ENCODE measurements around the gene ACHE.
A peak's percentile ranks its signal among the peaks of the same experiment; 100 is the strongest.
"Not testable (repeated sequence)": the region's sequence is repeated elsewhere in the genome, so short reads cannot be mapped to it uniquely, and the experiment has no call there.

The ACHE gene

DNA sequence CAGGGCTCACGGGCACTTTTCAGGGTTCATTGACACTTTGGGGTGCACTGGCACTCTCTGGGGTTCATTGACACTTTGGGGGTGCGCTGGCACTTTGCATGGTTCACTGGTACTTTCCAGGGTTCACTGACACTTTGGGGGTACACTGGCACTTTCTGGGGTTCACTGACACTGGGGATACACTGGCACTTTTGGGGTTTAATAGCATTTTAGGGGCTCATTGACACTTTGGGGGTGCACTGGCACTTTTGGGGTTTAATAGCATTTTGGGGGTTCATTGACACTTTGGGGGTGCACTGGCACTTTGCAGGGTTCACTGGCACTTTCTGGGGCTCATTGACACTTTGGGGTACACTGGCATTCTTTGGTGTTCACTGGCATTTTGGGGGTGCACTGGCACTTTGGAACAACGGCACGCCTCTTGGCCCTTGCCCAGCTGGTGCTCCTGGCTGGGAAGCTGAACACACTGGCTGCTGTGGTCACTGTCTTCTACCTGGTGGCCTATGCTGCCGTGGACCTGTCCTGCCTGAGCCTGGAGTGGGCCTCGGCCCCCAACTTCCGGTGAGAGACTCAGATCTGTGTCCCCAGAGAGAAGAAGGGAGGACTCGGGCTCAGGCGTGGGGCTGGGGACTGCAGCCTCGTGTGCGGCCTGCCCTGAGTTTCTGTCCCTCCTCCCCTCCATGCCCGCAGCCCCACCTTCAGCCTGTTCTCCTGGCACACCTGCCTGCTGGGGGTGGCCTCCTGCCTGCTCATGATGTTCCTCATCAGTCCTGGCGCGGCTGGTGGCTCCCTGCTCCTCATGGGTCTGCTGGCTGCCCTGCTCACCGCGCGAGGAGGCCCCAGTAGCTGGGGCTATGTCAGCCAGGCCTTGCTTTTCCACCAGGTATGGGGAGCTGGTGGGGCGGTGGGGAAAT lies 34.7 kb downstream of the ACHE start:
- no peak for DNase-seq

DNA sequence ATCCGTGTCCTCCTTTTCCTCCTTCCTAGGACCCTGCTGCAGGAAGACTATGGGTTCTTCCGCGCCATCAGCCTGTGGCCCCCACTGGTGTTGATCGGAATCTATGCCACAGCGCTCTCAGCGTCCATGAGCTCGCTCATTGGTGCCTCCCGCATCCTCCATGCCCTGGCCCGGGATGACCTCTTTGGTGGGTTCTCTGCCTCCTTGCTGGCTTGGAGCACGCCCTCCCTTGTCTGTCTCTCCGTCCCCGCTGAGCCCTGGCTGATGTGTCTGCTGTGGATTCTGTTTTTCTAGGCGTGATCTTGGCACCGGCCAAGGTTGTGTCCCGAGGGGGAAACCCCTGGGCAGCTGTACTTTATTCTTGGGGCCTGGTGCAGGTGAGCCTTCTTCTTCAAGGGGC lies 35.8 kb downstream of the ACHE start:
- DNase-seq: no peak

DNA sequence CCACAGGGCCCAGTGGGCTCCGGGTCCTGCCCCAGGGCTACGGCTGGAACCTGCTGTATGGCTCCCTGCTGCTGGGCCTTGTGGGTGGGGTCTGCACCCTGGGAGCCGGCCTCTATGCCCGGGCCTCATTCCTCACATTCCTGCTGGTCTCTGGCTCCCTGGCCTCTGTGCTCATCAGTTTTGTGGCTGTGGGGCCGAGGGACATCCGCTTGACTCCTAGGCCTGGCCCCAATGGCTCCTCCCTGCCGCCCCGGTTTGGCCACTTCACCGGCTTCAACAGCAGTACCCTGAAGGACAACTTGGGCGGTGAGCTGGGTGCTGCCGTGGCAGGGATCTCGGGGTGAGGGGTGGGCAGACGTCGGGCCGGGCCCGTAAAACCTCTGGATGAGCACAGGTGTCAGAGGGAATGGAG lies 38.8 kb downstream of the ACHE start:
- no peak for DNase-seq

DNA sequence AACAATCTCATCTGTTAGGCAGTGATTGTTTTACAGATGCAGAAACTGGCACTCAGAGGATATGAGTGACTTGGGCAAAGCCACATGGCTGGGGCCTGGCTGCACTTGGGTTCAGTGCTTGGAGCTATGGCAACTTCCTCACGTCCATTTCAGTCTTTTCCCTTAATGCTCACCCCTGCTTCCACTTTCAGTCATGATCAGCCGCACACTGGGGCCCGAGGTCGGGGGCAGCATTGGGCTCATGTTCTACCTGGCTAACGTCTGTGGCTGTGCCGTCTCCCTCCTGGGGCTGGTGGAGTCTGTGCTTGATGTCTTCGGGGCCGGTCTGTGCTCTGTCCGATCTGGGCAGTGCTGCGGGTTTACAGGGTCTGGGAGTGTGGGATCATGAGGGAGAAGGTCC lies 40.2 kb downstream of the ACHE start:
- DNase-seq: no peak

DNA sequence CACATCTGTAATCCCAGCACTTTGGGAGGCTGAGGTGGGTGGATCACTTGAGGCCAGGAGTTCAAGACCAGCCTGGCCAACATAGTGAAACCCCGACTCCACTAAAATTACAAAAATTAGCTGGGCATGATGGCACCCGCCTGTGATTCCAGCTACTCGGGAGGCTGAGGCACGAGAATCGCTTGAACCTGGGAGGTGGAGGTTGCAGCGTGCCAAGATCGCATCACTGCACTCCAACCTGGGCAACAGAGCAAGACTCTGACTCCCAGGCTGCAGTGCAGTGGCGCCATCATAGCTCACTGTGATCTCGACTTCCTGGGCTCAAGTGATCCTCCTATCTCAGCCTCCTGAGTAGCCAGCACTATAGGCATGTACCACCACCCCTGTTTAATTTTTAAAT lies 40.8 kb downstream of the ACHE start:
- DNase-seq: not testable (repeated sequence)

DNA sequence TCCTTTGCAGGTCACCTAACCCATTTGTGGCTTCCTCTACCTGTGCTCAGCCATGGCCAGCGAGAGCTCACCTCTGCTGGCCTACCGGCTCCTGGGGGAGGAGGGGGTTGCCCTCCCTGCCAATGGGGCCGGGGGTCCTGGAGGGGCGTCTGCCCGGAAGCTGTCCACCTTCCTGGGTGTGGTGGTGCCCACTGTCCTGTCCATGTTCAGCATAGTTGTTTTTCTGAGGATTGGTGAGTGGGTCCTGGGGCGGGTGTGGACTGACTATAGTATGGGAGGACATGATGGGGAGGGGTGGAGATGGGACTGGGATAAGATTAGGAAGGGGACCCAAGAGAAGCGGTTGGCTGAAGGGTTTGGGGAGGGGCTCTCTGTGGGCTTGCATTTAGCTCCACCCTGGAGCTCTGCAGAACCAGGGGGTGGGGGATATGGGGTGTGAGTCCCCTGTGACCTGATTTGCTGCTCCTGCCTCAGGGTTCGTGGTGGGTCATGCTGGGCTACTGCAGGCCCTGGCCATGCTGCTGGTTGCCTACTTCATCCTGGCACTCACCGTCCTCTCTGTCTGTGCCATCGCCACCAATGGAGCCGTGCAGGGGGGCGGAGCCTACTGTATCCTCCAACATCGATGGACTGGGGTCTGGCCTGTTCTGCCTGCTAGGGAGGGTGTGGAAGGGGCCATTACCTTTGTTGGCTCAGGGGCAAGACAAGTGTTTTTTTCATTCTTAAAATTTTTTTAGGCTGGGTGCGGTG lies 41.4 kb downstream of the ACHE start:
- no peak for DNase-seq

DNA sequence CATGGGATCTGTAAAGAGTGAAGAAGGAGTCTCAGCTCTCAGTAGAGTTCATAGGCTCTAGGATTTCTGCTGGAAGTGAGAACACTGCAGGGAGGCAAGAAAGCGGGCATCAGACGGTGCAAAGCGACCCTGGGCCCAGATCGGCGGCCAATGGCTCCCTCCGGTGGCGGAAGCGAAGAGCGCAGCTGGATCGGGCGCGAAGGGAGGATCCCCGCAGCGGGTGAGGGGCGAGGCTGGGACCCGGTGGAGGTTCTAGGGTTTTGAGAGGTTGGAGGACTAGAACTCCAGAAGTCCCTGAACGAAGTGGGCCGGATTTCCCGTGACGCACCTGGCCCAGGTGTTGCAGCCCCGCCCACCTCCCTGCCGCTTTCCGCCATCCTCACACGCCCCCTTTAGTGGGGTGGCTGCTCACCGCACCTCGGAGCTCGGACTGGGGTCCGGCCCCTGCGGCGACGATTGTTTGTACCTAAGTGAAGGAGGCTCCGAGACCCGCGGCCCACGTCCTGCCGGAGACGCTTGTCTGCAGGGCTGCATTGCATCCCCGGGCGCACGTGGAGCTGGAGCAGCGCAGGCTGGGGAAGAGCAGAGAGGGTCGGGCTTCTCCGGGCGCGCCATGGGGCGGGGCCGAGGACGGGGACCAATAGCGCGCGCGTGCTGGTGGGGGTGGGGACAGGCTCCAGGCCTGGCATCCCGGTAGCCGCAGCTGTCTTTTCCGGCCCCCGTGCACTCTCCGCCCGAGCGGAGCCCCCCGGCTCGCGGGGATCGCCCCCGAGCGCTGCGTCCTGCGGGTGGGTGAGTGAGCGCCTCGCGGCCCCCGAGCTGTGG lies 43.4 kb downstream of the ACHE start, which contains the start of gene SLC12A9:
SLC12A9 (plus strand) TSS at position 666 of the 825 bp plus-strand sequence. CDS start 1,485 bp downstream, outside the sequence.
- peak; percentile 87 for DNase-seq

DNA sequence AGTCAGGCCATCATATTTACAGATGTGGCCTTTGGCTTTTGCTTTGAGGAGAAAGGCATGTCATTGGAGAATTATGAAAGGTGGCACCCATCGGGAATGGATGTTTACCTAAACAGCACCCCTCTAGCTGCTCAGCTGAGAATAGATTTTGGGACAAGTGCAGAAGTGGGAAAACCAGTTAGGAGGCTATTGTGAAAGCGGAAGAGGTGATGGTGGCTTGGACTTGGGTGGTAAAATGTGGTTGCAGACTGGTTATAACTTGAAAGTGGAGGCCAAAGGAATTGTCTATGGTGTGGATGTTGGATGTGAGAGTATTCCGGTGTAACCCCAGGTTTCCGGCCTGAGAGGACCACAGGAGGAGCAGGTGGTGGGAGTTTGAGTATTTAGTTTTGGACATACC lies 48.3 kb downstream of the ACHE start:
- DNase-seq: no peak

DNA sequence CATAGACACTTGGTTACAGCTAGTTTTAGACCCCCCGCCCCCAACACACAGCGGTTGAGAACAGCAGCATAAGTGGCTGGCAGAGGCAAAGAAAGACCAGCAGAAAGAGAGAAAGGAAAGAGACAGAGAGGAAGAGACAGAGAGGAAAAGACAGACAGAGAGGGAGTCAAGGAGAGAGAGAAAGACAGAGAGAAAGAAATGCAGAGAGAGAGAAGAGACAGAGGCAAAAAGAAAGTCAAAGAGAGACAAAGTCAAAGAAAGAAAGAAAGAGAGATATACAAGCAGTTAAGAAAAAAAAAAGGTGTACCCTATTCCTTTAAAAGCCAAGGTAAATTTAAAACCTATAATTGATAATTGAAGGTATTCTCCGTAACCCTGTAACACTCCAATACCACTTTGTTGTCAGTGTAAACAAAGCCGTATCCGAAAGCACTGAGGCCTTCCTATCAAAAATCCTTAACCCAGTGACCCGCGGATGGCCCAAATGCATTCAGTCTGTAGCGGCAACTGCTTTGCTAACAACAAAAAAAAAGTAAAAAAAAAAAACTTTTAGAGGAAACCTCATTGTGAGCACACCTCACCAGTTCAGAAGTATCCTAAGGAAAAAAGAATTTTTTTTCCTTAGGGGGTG lies 55.1 kb downstream of the ACHE start:
- no peak for DNase-seq

Data from midbrain (tissue), 1 donor.